H1 (cell line): ENCODE results near the gene TMC6. TPM values are rescaled to one million over a fixed set of nuclear protein-coding genes. Genes with fewer than 3 reads are reported as not detected.

ENCODE experiments used
- CTCF ChIA-PET: fragments of 300-600 bp; sonication (Branson Sonifier 250); formaldehyde crosslinking; loops from one replicate; lab custom pipeline; 2021; ENCODE audit not compliant: partially characterized antibody; lab: Charles Lee
- POLR2A ChIA-PET: fragments of 300-600 bp; sonication (Branson Sonifier 250); formaldehyde crosslinking; loops from one replicate; lab custom pipeline; 2021; ENCODE audit warnings: inconsistent platforms; ENCODE audit not compliant: partially characterized antibody; lab: Charles Lee
- DNase-seq, 2 experiments: peaks; one replicate each; pipeline versions ENCODE4 v3.0.0 to v3.0.0-alpha.2; 2010 to 2022; ENCODE audit warnings: low spot score in 2 of 2, low read depth in 1 of 2, mixed read lengths in 1 of 2
- FAIRE-seq: peaks from 2 replicates; lab custom pipeline; 2011; peaks lifted over from hg19 to GRCh38; lab: Jason Lieb, UNC
- H2AFZ ChIP-seq: 2 replicates; pipeline ENCODE4 v1.8.1; 2012; ENCODE audit warnings: low read length, inconsistent platforms
- H2AK5ac ChIP-seq: 2 replicates; pipeline ENCODE4 v1.6.1; 2013; ENCODE audit warnings: low read depth, low read length
- H2BK120ac ChIP-seq: replicated peaks from 2 replicates; pipeline ENCODE3; 2013; ENCODE audit warnings: low read depth, low read length, inconsistent platforms
- H2BK12ac ChIP-seq: 2 replicates; pipeline ENCODE4 v1.6.1; 2013; ENCODE audit warnings: low read depth, low read length
- H2BK15ac ChIP-seq: 2 replicates; pipeline ENCODE4 v1.6.1; 2013; ENCODE audit warnings: low read length
- H2BK20ac ChIP-seq: 2 replicates; pipeline ENCODE4 v1.6.1; 2013; ENCODE audit warnings: low read length
- H2BK5ac ChIP-seq: 2 replicates; pipeline ENCODE4 v1.6.1; 2013; ENCODE audit warnings: low read depth, low read length
- H3K14ac ChIP-seq: 2 replicates; pipeline ENCODE4 v1.6.1; 2013; ENCODE audit warnings: inconsistent platforms; ENCODE audit not compliant: insufficient read length
- H3K18ac ChIP-seq: 2 replicates; pipeline ENCODE4 v1.6.1; 2013; ENCODE audit warnings: low read length; ENCODE audit errors: extremely low read depth
- H3K23ac ChIP-seq: 2 replicates; pipeline ENCODE4 v1.6.1; 2013; ENCODE audit warnings: inconsistent platforms; ENCODE audit not compliant: insufficient read length
- H3K23me2 ChIP-seq: 2 replicates; pipeline ENCODE4 v1.6.1; 2013; ENCODE audit warnings: low read depth, low read length
- H3K27ac ChIP-seq: 2 replicates; pipeline ENCODE4 v1.6.1; 2011; ENCODE audit warnings: low read depth, low read length, inconsistent platforms
- H3K27me3 ChIP-seq, 4 experiments: replicated peaks in 1 of 4; 1 replicate in 1 of 4; 2 replicates in 3 of 4; pipeline versions ENCODE4 v1.6.1 to v1.8.1; 2011 to 2013; ENCODE audit warnings: low read length in 3 of 4, mild to moderate bottlenecking in 3 of 4, inconsistent platforms in 2 of 4, mixed read lengths in 2 of 4, moderate library complexity in 1 of 4; ENCODE audit not compliant: control insufficient read depth in 3 of 4, insufficient read depth in 3 of 4; ENCODE audit errors: extremely low read depth in 1 of 4
- H3K36me3 ChIP-seq, 4 experiments: 2 replicates each; pipeline versions ENCODE4 v1.6.1 to v1.8.1; 2011 to 2013; ENCODE audit warnings: mild to moderate bottlenecking in 4 of 4, low read length in 3 of 4, moderate library complexity in 2 of 4, control low read depth in 1 of 4, inconsistent platforms in 1 of 4; ENCODE audit not compliant: insufficient read depth in 4 of 4, control insufficient read depth in 2 of 4
- H3K4ac ChIP-seq: replicated peaks from 2 replicates; pipeline ENCODE3; 2013; ENCODE audit warnings: low read length, low read depth, mixed read lengths, inconsistent platforms; ENCODE audit not compliant: insufficient read length
- H3K4me1 ChIP-seq, 4 experiments: replicated peaks in 1 of 4; 1 replicate in 1 of 4; 2 replicates in 3 of 4; pipeline versions ENCODE4 v1.6.1 to v1.8.1; 2011 to 2013; ENCODE audit warnings: low read length in 3 of 4, inconsistent platforms in 2 of 4, mixed read lengths in 1 of 4; ENCODE audit not compliant: insufficient read depth in 4 of 4, control insufficient read depth in 3 of 4
- H3K4me2 ChIP-seq, 2 experiments: 2 replicates each; pipeline versions ENCODE4 v1.6.1 to v1.8.1; 2011 to 2013; ENCODE audit warnings: low read depth in 2 of 2, low read length in 2 of 2, control low read depth in 1 of 2, inconsistent platforms in 1 of 2, mild to moderate bottlenecking in 1 of 2; ENCODE audit not compliant: insufficient read depth in 1 of 2
- H3K4me3 ChIP-seq, 4 experiments: fragments of 200-600, 300-600 bp in 1 of 4; sonication (generic), shearing (Covaris generic), sonication (Bioruptor Twin) in 1 of 4; 2 replicates each; pipeline versions ENCODE4 v1.5.1 to v1.8.1; 2011 to 2016; ENCODE audit warnings: low read length in 4 of 4, low read depth in 3 of 4, control low read depth in 2 of 4, inconsistent platforms in 2 of 4, mild to moderate bottlenecking in 2 of 4, mixed read lengths in 1 of 4, moderate library complexity in 1 of 4; ENCODE audit not compliant: insufficient read depth in 2 of 4; ENCODE audit errors: extremely low read depth in 1 of 4
- H3K56ac ChIP-seq: replicated peaks from 2 replicates; pipeline ENCODE3; 2013; ENCODE audit warnings: low read depth, mild to moderate bottlenecking, mixed read lengths, low read length, inconsistent platforms; ENCODE audit not compliant: insufficient read length
- H3K79me1 ChIP-seq: 2 replicates; pipeline ENCODE4 v1.6.1; 2013; ENCODE audit warnings: low read depth, low read length, control low read depth
- H3K79me2 ChIP-seq, 2 experiments: 2 replicates each; pipeline versions ENCODE4 v1.6.1 to v1.8.1; 2012 to 2013; ENCODE audit warnings: low read length in 2 of 2, mild to moderate bottlenecking in 2 of 2, inconsistent platforms in 1 of 2; ENCODE audit not compliant: insufficient read depth in 2 of 2, control insufficient read depth in 1 of 2
- H3K9ac ChIP-seq, 4 experiments: replicated peaks in 1 of 4; 1 replicate in 1 of 4; 2 replicates in 3 of 4; pipeline versions ENCODE4 v1.6.1 to v1.8.1; 2011 to 2013; ENCODE audit warnings: low read depth in 3 of 4, low read length in 3 of 4, control low read depth in 2 of 4, mild to moderate bottlenecking in 2 of 4, moderate library complexity in 2 of 4, inconsistent platforms in 1 of 4; ENCODE audit errors: extremely low read depth in 1 of 4
- H3K9me3 ChIP-seq, 2 experiments: 2 replicates each; pipeline versions ENCODE4 v1.6.1 to v1.8.1; 2012 to 2013; ENCODE audit warnings: mild to moderate bottlenecking in 2 of 2, moderate library complexity in 2 of 2, control low read depth in 1 of 2, inconsistent platforms in 1 of 2, low read depth in 1 of 2, low read length in 1 of 2, mixed read lengths in 1 of 2; ENCODE audit not compliant: insufficient read depth in 2 of 2
- H4K20me1 ChIP-seq, 2 experiments: replicated peaks in 1 of 2; 2 replicates each; pipeline versions ENCODE3 to v1.8.1; 2011 to 2013; ENCODE audit warnings: inconsistent platforms in 2 of 2, low read length in 2 of 2, mild to moderate bottlenecking in 1 of 2; ENCODE audit not compliant: insufficient read depth in 2 of 2, control insufficient read depth in 1 of 2
- H4K5ac ChIP-seq: 2 replicates; pipeline ENCODE4 v1.6.1; 2013; ENCODE audit warnings: low read length, low read depth, mixed read lengths, inconsistent platforms; ENCODE audit not compliant: insufficient read length
- H4K8ac ChIP-seq: 2 replicates; pipeline ENCODE4 v1.8.0; 2013; ENCODE audit warnings: mild to moderate bottlenecking, moderate library complexity, low read length, inconsistent platforms; ENCODE audit not compliant: insufficient read depth; ENCODE audit errors: extremely low read depth
- H4K91ac ChIP-seq: replicated peaks from 2 replicates; pipeline ENCODE3; 2013; ENCODE audit warnings: low read length, mixed read lengths, inconsistent platforms; ENCODE audit not compliant: insufficient read length
- CBX5 ChIP-seq: fragments of 300-800, 300-1000 bp; sonication (generic); IDR thresholded peaks from 2 replicates; pipeline ENCODE4 v1.7.1; 2016; ENCODE audit warnings: antibody characterized with exemption, low read length, low read depth
- GTF2F1 ChIP-seq: IDR thresholded peaks from 2 replicates; pipeline ENCODE4 v1.6.1; 2012; ENCODE audit warnings: low read depth, low read length, improper control_type of control experiment, borderline replicate concordance
- HDAC6 ChIP-seq: IDR thresholded peaks from one replicate; pipeline ENCODE4 v1.7.1; 2012; ENCODE audit warnings: low read depth, mild to moderate bottlenecking, inconsistent platforms, low read length, moderate library complexity
- JUND ChIP-seq: IDR thresholded peaks from 2 replicates; pipeline ENCODE4 v1.6.1; 2011; ENCODE audit warnings: mild to moderate bottlenecking, improper control_type of control experiment, low read length
- KDM4A ChIP-seq: IDR thresholded peaks from one replicate; pipeline ENCODE4 v1.7.1; 2012; ENCODE audit warnings: low read depth, mild to moderate bottlenecking, moderate library complexity, low read length, inconsistent platforms; ENCODE audit not compliant: severe bottlenecking
- KDM5A ChIP-seq: fragments of 200-600 bp; IDR thresholded peaks from 2 replicates; pipeline ENCODE4 v1.7.1; 2012; ENCODE audit warnings: mild to moderate bottlenecking, low read length, inconsistent platforms, mixed read lengths
- NRF1 ChIP-seq: IDR thresholded peaks from 2 replicates; pipeline ENCODE4 v1.6.1; 2011; ENCODE audit warnings: mild to moderate bottlenecking, low read depth, low read length, improper control_type of control experiment
- RBBP5 ChIP-seq: IDR thresholded peaks from 2 replicates; pipeline ENCODE4 v1.7.1; 2012; ENCODE audit warnings: low read depth, mild to moderate bottlenecking, inconsistent platforms, low read length, moderate library complexity, borderline replicate concordance
- RFX5 ChIP-seq: IDR thresholded peaks from 2 replicates; pipeline ENCODE4 v1.6.1; 2011; ENCODE audit warnings: low read depth, low read length, improper control_type of control experiment, borderline replicate concordance
- RXRA ChIP-seq: IDR thresholded peaks from 2 replicates; pipeline ENCODE4 v1.6.1; 2011; ENCODE audit warnings: low read depth, mild to moderate bottlenecking, low read length, moderate library complexity; ENCODE audit not compliant: insufficient read depth
- SIX5 ChIP-seq: IDR thresholded peaks from 2 replicates; pipeline ENCODE4 v1.6.1; 2011; ENCODE audit warnings: mild to moderate bottlenecking, low read depth, low read length
- SRF ChIP-seq: IDR thresholded peaks from 2 replicates; pipeline ENCODE4 v1.6.1; 2011; ENCODE audit warnings: mild to moderate bottlenecking, low read depth, low read length, moderate library complexity
- SUZ12 ChIP-seq: fragments of 200-600 bp; sonication (generic); IDR thresholded peaks from 2 replicates; pipeline ENCODE4 v1.6.1; 2012; ENCODE audit warnings: mild to moderate bottlenecking, inconsistent platforms, low read length, moderate library complexity, mixed read lengths
- WGBS, 2 experiments: shearing (Covaris generic) in 1 of 2; methylation state at CpG; one replicate each; pipeline versions ENCODE4 v1.1.6 to v1.1.7; 2013 to 2015; ENCODE audit warnings: low lambda C conversion rate in 2 of 2, mixed read lengths in 2 of 2, inconsistent platforms in 1 of 2, low coverage in 1 of 2, missing lambda C conversion rate in 1 of 2; ENCODE audit not compliant: insufficient replicate concordance in 2 of 2, insufficient coverage in 1 of 2, insufficient read length in 1 of 2; ENCODE audit errors: extremely low coverage in 1 of 2, missing lambda C conversion rate in 1 of 2; 5-methylcytosine and 5-hydroxymethylcytosine counted together
- polyA plus RNA-seq, 7 experiments: library from polyadenylated mRNA; depleted of rRNA in 3 of 7; stranded (reverse) in 5 of 7; unstranded in 2 of 7; fragments of >200 nt in 5 of 7; fragments of 200-250 nt in 2 of 7; gene quantifications; 1 replicate in 5 of 7; 2 replicates in 1 of 7; 4 replicates in 1 of 7; pipeline versions ENCODE4 v1.2.1 to v1.2.3, GENCODE V29; 2011 to 2013; ENCODE audit warnings: missing spikeins in 2 of 7, mixed read lengths in 2 of 7
- total RNA-seq: library from RNA; stranded (reverse); fragmentation: NEBNext Ultra II Directional; extraction: Animal tissue kit (Norgen Biotek cat#: 25700); gene quantifications from 2 replicates; pipeline ENCODE4 v1.2.1, GENCODE V29; 2021

TMC6 gene
- total and polyA plus RNA-seq, 2 of the 8 experiments (the other 6 are each of a cell fraction or from before 2014, with no cell fraction given), result 39.4 to 77.6 TPM

- peaks cover 3% of the 10 kb centered on the region for H3K79me1 ChIP-seq
- no peak overlapping the region for H4K91ac ChIP-seq
- H3K79me2 ChIP-seq, result no peaks in the 10 kb centered on the region
- H2BK12ac ChIP-seq, result no peak overlapping the region
- no peak overlapping the region for H4K8ac ChIP-seq
- no peak overlapping the region for H3K14ac ChIP-seq
- FAIRE-seq (no peak), DNase-seq (no peak)
- H3K36me3 ChIP-seq, result peaks cover 2 to 32% (median 13%) of the 10 kb centered on the region in 4 experiments; a peak in 5 of 8 replicates
- H3K4me2 ChIP-seq, result no peak overlapping the region
- H3K9me3 ChIP-seq, result no peaks in the 10 kb centered on the region
- no peak overlapping the region for H2BK20ac ChIP-seq
- POLR2A ChIA-PET, result interaction anchor here (0.8 to 2.5 kb wide), 4 partner anchors 10 to 63 kb away, joined by 3 to 6 read pairs (median 5); partner anchors contain the start of genes AFMID and TK1
- H2BK15ac ChIP-seq, result no peak overlapping the region
- WGBS, 2 experiments, result 90% methylated on average over 26 of the region's 30 CpGs; no CpG with 5 or more reads in 1 of the 2 experiments
- no peak overlapping the region for H3K23ac ChIP-seq
- CTCF ChIA-PET, result interaction anchor here (1.2 to 11.4 kb wide), 4 partner anchors 10 to 53 kb away, joined by 3 to 122 read pairs (median 8); no protein-coding TSS in a partner anchor
- H4K20me1 ChIP-seq, result peaks cover 4 to 19% of the 10 kb centered on the region in 2 experiments
- H3K18ac ChIP-seq, result no peak overlapping the region
- no peak overlapping the region for H3K27ac ChIP-seq
- H2BK120ac ChIP-seq, result no peak overlapping the region
- no peak overlapping the region for H4K5ac ChIP-seq
- peaks cover 0 to 14% (median 10%) of the 10 kb centered on the region in 4 experiments; a peak in 6 of 7 replicates for H3K4me1 ChIP-seq
- H3K4me3 ChIP-seq, result no peak overlapping the region
- peaks cover 14% of the 10 kb centered on the region for H3K23me2 ChIP-seq
- no peak overlapping the region for H3K56ac ChIP-seq
- H2AK5ac ChIP-seq, result no peak overlapping the region
- 0 out of 2 replicates have a peak overlapping the region, but pooled peaks have one; percentile 35 for H2BK5ac ChIP-seq
- H3K4ac ChIP-seq, result no peak overlapping the region
- H3K27me3 ChIP-seq, result no peaks in the 10 kb centered on the region
- H2AFZ ChIP-seq, result no peak overlapping the region
- no peak overlapping the region for H3K9ac ChIP-seq
- no peak for TF ChIP-seq KDM4A
- no peak for TF ChIP-seq CBX5
- TF ChIP-seq JUND, result no peak
- no peak for TF ChIP-seq RXRA
- TF ChIP-seq HDAC6, result no peak
- no peak for TF ChIP-seq SRF
- no peak for TF ChIP-seq SIX5
- TF ChIP-seq RFX5, result no peak
- no peak for TF ChIP-seq SUZ12
- no peak for TF ChIP-seq GTF2F1
- TF ChIP-seq RBBP5, result no peak
- TF ChIP-seq KDM5A, result no peak
- TF ChIP-seq NRF1, result no peak
Measured at GRCh38 chr17:78124081-78124835, 4.3 kb downstream of the TMC6 start.
